Tibial artery (tissue), 4 donors: Measurements from ENCODE around the gene JAKMIP1.

Source experiments
- DNase-seq, 2 donors: peaks; one replicate each; pipeline ENCODE4 v3.0.0-alpha.2; 2019
- H3K27ac ChIP-seq, 2 donors: fragments of 200-600 bp; sonication (generic) in 1 of 2; 1 replicate in 1 of 2; 2 replicates in 1 of 2; pipeline ENCODE4 v1.5.1; 2018 to 2019; ENCODE audit warnings: mild to moderate bottlenecking in 1 of 2
- H3K27me3 ChIP-seq, 2 donors: fragments of 200-600 bp; sonication (generic) in 1 of 2; one replicate each; pipeline versions ENCODE4 v1.5.1 to v1.6.0; 2016 to 2019
- H3K36me3 ChIP-seq, 3 donors: fragments of 200-600 bp; sonication (generic) in 2 of 3; one replicate each; pipeline ENCODE4 v1.5.1; 2016 to 2019; ENCODE audit warnings: mild to moderate bottlenecking in 2 of 3
- H3K4me1 ChIP-seq, 4 donors: fragments of 200-600 bp; sonication (generic) in 2 of 4; 1 replicate in 3 of 4; 2 replicates in 1 of 4; pipeline ENCODE4 v1.5.1; 2016 to 2019
- H3K4me3 ChIP-seq, 2 donors: fragments of 200-600 bp; sonication (generic) in 1 of 2; 1 replicate in 1 of 2; 2 replicates in 1 of 2; pipeline ENCODE4 v1.5.1; 2018 to 2019; ENCODE audit warnings: mild to moderate bottlenecking in 2 of 2
- H3K9me3 ChIP-seq, 3 donors: fragments of 200-600 bp; sonication (generic) in 1 of 3; one replicate each; pipeline ENCODE4 v1.5.1; 2016 to 2019
- CTCF ChIP-seq, 2 experiments: fragments of 200-600 bp in 1 of 2; fragments of 450-650 bp in 1 of 2; IDR thresholded peaks; one replicate each; pipeline ENCODE4 v1.5.1; 2017 to 2019; ENCODE audit warnings: antibody characterized with exemption in 2 of 2, mild to moderate bottlenecking in 1 of 2, moderate library complexity in 1 of 2
- intact Hi-C: fragments of 100-400 bp; cut with DNase I; formaldehyde crosslinking; loops from one replicate; pipeline ENCODE4 v1.15.0; 2023; ENCODE audit warnings: low total_unique reads

Gene JAKMIP1

GRCh38 chr4:6175426-6175825 is 24.9 kb downstream of the JAKMIP1 start:
- H3K36me3 ChIP-seq = no peaks in the 10 kb centered on the region
- no peak for DNase-seq
- no peaks in the 10 kb centered on the region for H3K4me1 ChIP-seq
- H3K4me3 ChIP-seq = no peak overlapping the region
- H3K27me3 ChIP-seq = peaks cover 0 to 12% of the 10 kb centered on the region in 2 donors
- no peak overlapping the region for H3K27ac ChIP-seq
- intact Hi-C loops = no loop called here
- H3K9me3 ChIP-seq = peaks cover 0 to 8% (median 0%) of the 10 kb centered on the region in 3 donors
- no peak for TF ChIP-seq CTCF (IDR thresholded peaks at IDR 0.05)

DNA sequence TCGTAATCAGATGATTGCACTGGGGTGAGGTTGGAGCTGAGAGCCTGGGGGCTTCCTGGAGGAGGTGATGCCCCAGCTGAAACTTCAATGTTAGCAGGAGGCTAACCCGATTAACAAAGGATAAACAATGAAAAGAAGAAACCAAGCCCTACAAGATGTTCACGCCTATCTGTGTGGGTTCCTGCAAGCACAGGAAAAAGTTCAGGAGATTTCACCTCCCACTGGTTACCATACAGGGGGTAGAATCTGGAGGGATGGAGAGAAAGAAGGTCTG is 27.5 kb downstream of the JAKMIP1 start:
- no peaks in the 10 kb centered on the region for H3K9me3 ChIP-seq
- TF ChIP-seq CTCF (IDR thresholded peaks at IDR 0.05) = no peak
- H3K36me3 ChIP-seq = no peaks in the 10 kb centered on the region
- intact Hi-C loops = no loop called here
- no peaks in the 10 kb centered on the region for H3K4me1 ChIP-seq
- H3K27me3 ChIP-seq = peaks cover 0 to 4% of the 10 kb centered on the region in 2 donors
- no peak overlapping the region for H3K27ac ChIP-seq
- no peak overlapping the region for H3K4me3 ChIP-seq
- DNase-seq = no peak

DNA sequence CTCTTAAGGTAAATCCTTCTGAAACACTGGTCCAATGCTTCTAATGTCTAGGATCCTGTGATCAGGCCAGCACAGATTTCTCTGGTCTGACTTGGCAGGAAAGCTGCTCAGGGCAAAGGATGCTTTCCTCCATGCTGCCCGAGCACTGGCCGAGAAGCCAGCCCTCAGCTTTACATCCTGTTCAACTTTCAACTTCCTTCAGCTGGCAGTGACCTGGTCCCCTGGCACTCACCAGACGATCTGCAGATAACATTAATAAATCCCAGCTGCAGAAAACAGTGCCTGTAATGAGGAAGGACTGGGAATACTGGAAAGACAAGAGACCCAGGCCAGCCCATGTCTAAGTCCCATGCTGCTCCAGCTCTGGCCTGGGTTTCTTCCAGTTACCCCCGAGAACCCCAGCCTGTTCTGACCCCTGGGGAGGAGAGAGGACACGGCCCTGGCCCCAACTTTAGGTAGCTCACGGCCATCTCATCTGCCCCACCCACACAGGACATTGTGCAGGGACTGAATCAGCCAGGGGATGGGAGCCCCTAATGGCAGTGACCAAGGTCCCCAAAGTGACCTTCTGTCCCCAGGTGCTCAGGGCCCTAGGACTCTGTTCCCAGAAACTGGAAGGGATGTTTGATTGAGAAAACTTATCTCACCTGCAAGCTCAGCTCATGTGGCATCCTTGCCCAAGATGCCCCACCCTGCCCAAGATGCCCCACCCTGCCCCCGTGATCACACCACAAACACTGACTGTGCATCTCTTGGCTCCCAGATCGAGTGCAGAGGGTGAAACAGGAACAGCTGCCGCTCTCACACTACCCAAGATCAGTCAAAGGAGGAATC is 28.0 kb downstream of the JAKMIP1 start:
- intact Hi-C loops = no loop called here
- H3K27ac ChIP-seq = no peak overlapping the region
- peaks cover 0 to 4% of the 10 kb centered on the region in 2 donors for H3K27me3 ChIP-seq
- H3K36me3 ChIP-seq = no peaks in the 10 kb centered on the region
- H3K4me3 ChIP-seq = no peak overlapping the region
- no peak for DNase-seq
- TF ChIP-seq CTCF (IDR thresholded peaks at IDR 0.05) = no peak
- H3K4me1 ChIP-seq = no peaks in the 10 kb centered on the region
- H3K9me3 ChIP-seq = no peaks in the 10 kb centered on the region

DNA sequence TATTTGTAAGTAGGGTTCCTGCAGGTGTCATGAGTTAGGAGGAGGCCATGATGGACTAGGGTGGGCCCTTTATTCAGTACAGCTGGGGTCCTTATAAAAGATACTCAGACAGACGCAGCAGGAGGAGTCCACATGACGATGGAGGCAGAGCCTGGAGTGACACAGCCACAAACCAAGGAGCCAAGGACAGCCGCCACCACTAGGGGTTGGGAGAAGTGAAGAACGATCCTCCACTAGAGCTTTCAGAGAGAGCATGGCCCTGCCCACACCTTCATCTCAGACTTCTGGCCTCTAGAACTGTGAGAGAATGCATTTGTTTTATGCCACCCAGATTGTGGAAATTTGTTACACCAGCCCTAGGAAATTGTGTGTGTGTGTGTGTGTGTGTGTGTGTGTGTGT is 31.1 kb downstream of the JAKMIP1 start:
- intact Hi-C loops = no loop called here
- Histone ChIP-seq H3K4me3 (no peak overlapping the region), H3K27me3 (peaks cover 0 to 4% of the 10 kb centered on the region in 2 donors), H3K27ac (no peak overlapping the region), H3K9me3 (peaks cover 0 to 7% (median 5%) of the 10 kb centered on the region in 3 donors), H3K36me3 (no peaks in the 10 kb centered on the region), H3K4me1 (no peaks in the 10 kb centered on the region)
- no peak for TF ChIP-seq CTCF (IDR thresholded peaks at IDR 0.05)
- DNase-seq = no peak

GRCh38 chr4:6165766-6166165 is 34.6 kb downstream of the JAKMIP1 start:
- Histone ChIP-seq H3K36me3 (no peaks in the 10 kb centered on the region), H3K4me1 (no peaks in the 10 kb centered on the region), H3K4me3 (no peak overlapping the region), H3K27me3 (no peaks in the 10 kb centered on the region), H3K27ac (no peak overlapping the region), H3K9me3 (peaks cover 0 to 13% (median 7%) of the 10 kb centered on the region in 3 donors)
- no peak for DNase-seq
- intact Hi-C loops = no loop called here
- TF ChIP-seq CTCF (IDR thresholded peaks at IDR 0.05) = no peak
